T-helper 1 cell treated with Interleukin-12 subunit alpha and Interleukin-12 subunit beta and Interleukin-4 antibody, amounts not matched to agents 30 μg/mL and 1 μg/mL, for 36 hours (primary cell): ENCODE measurements around the gene AGFG2.
"Not testable (repeated sequence)": the region's sequence is repeated elsewhere in the genome, so short reads cannot be mapped to it uniquely, and the experiment has no call there.

Experiments
- H3K27ac Mint-ChIP-seq: one replicate; pipeline ENCODE4 v1.8.0; 2021; ENCODE audit warnings: mild to moderate bottlenecking, mixed read lengths
- H3K27me3 Mint-ChIP-seq: one replicate; pipeline ENCODE4 v1.8.0; 2021; ENCODE audit warnings: low read depth, mixed read lengths
- H3K36me3 Mint-ChIP-seq: one replicate; pipeline ENCODE4 v1.8.0; 2021; ENCODE audit warnings: low read depth, mixed read lengths
- H3K4me1 Mint-ChIP-seq: one replicate; pipeline ENCODE4 v1.8.0; 2021; ENCODE audit warnings: low read depth, mixed read lengths
- H3K4me3 Mint-ChIP-seq: one replicate; pipeline ENCODE4 v1.8.0; 2021; ENCODE audit warnings: mild to moderate bottlenecking, moderate library complexity, mixed read lengths
- H3K9me3 Mint-ChIP-seq: one replicate; pipeline ENCODE4 v1.8.0; 2021; ENCODE audit warnings: mixed read lengths

Gene AGFG2

GRCh38 chr7:100556541-100556940 lies 17.5 kb downstream of the AGFG2 start:
- Mint-ChIP-seq H3K27ac (no peak overlapping the region), H3K27me3 (no peaks in the 10 kb centered on the region), H3K36me3 (peaks cover 24% of the 10 kb centered on the region)

GRCh38 chr7:100559127-100559526 lies 20.1 kb downstream of the AGFG2 start:
- H3K4me1 Mint-ChIP-seq, result peaks cover 8% of the 10 kb centered on the region
- H3K27ac Mint-ChIP-seq, result no peak overlapping the region

More at GRCh38 chr7:100556541-100556940, 17.5 kb downstream of the AGFG2 start:
- Mint-ChIP-seq H3K9me3 (no peaks in the 10 kb centered on the region), H3K4me3 (no peak overlapping the region), H3K4me1 (peaks cover 10% of the 10 kb centered on the region)

GRCh38 chr7:100561491-100562194 lies 22.6 kb downstream of the AGFG2 start:
- peaks cover 4% of the 10 kb centered on the region for H3K4me1 Mint-ChIP-seq
- no peak overlapping the region for H3K4me3 Mint-ChIP-seq
- peaks cover 14% of the 10 kb centered on the region for H3K36me3 Mint-ChIP-seq
- H3K9me3 Mint-ChIP-seq, result no peaks in the 10 kb centered on the region
- H3K27me3 Mint-ChIP-seq, result no peaks in the 10 kb centered on the region
- H3K27ac Mint-ChIP-seq, result no peak overlapping the region

More at GRCh38 chr7:100559127-100559526, 20.1 kb downstream of the AGFG2 start:
- Mint-ChIP-seq H3K36me3 (peaks cover 20% of the 10 kb centered on the region), H3K4me3 (no peak overlapping the region), H3K27me3 (no peaks in the 10 kb centered on the region), H3K9me3 (no peaks in the 10 kb centered on the region)

DNA sequence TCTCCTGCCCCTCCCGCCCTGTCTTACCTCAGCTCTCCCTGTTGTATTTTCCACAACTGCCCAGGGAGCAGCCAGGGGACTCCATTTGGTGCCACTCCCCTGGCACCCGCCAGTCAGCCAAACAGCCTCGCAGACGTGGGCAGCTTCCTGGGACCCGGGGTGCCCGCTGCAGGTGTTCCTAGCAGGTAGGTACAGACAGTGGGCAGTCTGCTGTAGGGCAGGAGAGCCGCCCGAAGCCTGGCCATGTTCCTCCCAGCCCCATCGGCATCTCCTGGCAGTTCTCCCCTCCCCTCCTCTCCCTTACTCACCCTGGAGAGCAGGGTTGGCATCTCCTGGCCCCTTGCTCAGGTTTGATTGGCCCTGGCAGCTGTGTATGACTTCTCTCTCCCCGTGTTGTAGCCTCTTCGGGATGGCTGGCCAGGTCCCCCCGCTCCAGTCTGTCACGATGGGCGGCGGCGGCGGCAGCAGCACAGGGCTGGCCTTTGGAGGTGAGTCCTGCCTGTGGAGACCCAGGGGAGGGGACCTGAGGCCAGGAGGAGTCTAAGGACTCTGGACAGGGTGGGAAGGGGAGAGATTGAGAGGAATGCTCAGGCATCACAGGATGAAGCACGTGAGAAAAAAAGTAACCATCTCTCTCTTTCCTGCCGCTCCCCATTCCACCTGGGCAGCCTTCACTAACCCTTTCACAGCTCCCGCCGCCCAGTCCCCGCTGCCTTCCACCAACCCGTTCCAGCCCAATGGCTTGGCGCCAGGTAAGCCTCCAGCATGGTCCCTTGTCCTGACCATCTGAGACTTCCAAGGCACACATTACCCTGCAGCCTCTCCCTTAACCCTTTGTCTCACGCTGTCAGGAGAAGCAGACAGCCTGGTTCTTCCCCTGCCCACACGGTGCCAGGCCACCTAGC lies 23.4 kb downstream of the AGFG2 start:
- H3K27me3 Mint-ChIP-seq, result no peaks in the 10 kb centered on the region
- no peak overlapping the region for H3K27ac Mint-ChIP-seq

GRCh38 chr7:100563100-100563564 lies 24.1 kb downstream of the AGFG2 start:
- peaks cover 6% of the 10 kb centered on the region for H3K4me1 Mint-ChIP-seq
- H3K4me3 Mint-ChIP-seq, result no peak overlapping the region
- H3K9me3 Mint-ChIP-seq, result no peaks in the 10 kb centered on the region
- H3K27ac Mint-ChIP-seq, result no peak overlapping the region
- peaks cover 9% of the 10 kb centered on the region for H3K36me3 Mint-ChIP-seq
- H3K27me3 Mint-ChIP-seq, result no peaks in the 10 kb centered on the region

More for the DNA sequence above, 23.4 kb downstream of the AGFG2 start:
- peaks cover 11% of the 10 kb centered on the region for H3K36me3 Mint-ChIP-seq
- no peaks in the 10 kb centered on the region for H3K9me3 Mint-ChIP-seq
- no peak overlapping the region for H3K4me3 Mint-ChIP-seq
- peaks cover 4% of the 10 kb centered on the region for H3K4me1 Mint-ChIP-seq

DNA sequence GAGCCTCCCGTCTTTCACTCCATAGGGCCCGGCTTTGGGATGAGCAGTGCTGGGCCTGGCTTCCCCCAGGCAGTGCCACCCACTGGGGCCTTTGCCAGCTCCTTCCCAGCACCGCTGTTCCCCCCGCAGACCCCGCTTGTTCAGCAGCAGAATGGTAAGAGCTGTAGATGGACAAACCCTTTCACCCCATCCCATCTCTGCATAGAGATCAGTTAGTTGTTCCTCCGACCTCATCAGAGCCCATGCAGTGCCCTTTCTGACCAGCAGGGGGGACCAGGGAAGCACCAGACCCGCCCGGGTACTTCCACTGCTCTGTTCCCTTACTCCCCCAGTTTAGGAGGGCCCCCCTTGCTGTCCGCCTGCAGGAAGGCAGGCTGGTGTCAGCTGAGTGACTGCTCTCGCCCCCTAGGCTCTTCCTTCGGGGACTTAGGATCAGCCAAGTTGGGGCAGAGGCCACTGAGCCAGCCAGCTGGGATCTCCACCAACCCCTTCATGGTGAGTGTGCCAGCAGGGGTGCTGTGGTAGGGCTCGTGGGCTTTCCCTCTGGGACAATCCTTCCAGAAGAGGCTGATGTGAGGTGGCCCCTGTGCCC lies 24.9 kb downstream of the AGFG2 start:
- peaks cover 10% of the 10 kb centered on the region for H3K4me1 Mint-ChIP-seq
- peaks cover 9% of the 10 kb centered on the region for H3K36me3 Mint-ChIP-seq
- H3K9me3 Mint-ChIP-seq, result no peaks in the 10 kb centered on the region
- no peak overlapping the region for H3K27ac Mint-ChIP-seq
- no peaks in the 10 kb centered on the region for H3K27me3 Mint-ChIP-seq
- H3K4me3 Mint-ChIP-seq, result no peak overlapping the region

DNA sequence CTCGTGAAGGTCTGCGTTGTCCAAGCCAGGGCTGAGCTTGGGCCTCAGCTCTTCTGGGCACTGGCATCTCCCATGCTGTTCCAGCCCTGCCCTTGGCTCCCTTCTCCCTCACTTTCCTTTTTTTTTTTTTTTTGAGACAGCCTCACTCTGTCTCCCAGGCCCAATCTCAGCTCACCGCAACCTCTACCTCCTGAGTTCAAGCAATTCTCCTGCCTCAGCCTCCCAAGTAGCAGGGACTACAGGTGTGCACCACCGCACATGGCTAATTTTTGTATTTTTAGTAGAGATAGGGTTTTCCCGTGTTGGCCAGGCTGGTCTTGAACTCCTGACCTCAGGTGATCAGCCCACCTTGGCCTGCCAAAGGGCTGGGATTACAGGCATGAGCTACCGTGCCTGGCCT lies 25.4 kb downstream of the AGFG2 start:
- H3K27ac Mint-ChIP-seq, result peak overlapping the region; percentile 52
- H3K27me3 Mint-ChIP-seq, H3K36me3 Mint-ChIP-seq, H3K4me3 Mint-ChIP-seq, H3K9me3 Mint-ChIP-seq: not testable (repeated sequence)
- peaks cover 13% of the 10 kb centered on the region for H3K4me1 Mint-ChIP-seq

- H3K27me3 Mint-ChIP-seq, result no peaks in the 10 kb centered on the region
- H3K4me1 Mint-ChIP-seq, result peaks cover 14% of the 10 kb centered on the region
- no peak overlapping the region for H3K4me3 Mint-ChIP-seq
- no peak overlapping the region for H3K27ac Mint-ChIP-seq
- peaks cover 8% of the 10 kb centered on the region for H3K36me3 Mint-ChIP-seq
- H3K9me3 Mint-ChIP-seq, result no peaks in the 10 kb centered on the region
These were observed 26.1 kb downstream of the AGFG2 start for GRCh38 chr7:100565133-100565571.

- Mint-ChIP-seq H3K9me3 (no peaks in the 10 kb centered on the region), H3K27me3 (no peaks in the 10 kb centered on the region), H3K36me3 (peaks cover 8% of the 10 kb centered on the region), H3K4me3 (no peak overlapping the region), H3K27ac (no peak overlapping the region), H3K4me1 (peaks cover 14% of the 10 kb centered on the region)
These were observed 27.1 kb downstream of the AGFG2 start for GRCh38 chr7:100566018-100566531.

DNA sequence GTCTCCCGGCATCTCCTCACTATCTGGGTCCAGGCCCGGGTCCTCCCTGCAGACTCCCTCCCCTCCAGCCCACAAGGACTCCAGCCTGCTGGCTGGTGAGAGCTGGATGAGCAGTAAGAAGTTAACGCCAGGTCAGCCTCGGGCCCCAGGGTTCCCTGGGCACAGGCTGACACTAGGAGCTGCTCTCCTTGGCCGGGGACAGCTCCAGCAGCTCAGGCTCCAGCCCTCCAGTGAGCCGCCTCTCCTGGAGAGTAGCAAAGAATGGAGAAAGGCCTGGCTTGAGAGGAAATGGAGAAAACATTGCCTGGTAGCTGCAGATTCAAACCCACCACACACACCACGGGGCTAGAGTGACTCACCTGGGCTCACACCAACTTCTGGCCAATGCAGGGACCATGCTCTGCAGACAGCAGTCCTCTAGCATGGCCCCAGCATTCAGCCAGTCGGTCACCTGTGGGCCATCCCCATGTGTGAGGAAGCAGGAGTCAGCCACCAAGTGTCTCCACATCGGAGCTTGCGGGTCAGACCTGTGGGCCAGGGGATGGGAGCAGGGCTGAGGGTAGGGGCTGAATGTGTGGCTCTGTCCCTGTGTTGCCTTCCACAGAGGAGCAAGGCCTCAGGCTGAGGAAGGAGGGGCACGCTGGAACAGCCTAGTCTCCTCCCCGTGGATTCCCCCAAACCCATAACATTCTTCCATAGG lies 28.2 kb downstream of the AGFG2 start:
- peaks cover 14% of the 10 kb centered on the region for H3K36me3 Mint-ChIP-seq
- H3K27me3 Mint-ChIP-seq, result no peaks in the 10 kb centered on the region
- H3K4me1 Mint-ChIP-seq, result peaks cover 17% of the 10 kb centered on the region
- no peak overlapping the region for H3K4me3 Mint-ChIP-seq
- no peaks in the 10 kb centered on the region for H3K9me3 Mint-ChIP-seq
- H3K27ac Mint-ChIP-seq, result no peak overlapping the region

DNA sequence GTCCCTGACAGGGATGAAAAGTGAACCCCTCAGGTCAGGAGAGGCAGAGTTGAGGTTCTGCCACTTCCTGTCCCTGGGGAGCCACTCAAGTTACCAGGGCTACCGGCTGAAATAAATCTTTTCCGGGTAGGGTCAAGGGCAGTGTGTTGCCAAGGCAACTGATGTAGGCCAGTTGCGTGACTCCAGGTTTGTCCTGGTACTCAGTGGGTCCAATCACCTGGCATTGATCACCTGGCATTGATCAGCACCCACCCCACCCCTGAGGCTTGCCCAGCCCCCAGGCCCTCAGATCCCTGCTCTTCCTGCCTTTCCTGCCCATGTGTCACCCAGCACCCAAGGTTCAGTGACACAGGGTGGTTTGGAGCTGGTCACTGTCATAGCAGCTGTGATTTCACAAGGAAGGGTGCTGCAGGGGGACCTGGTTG lies 28.8 kb downstream of the AGFG2 start:
- Mint-ChIP-seq H3K36me3 (peaks cover 15% of the 10 kb centered on the region), H3K4me3 (no peak overlapping the region), H3K27ac (no peak overlapping the region), H3K9me3 (no peaks in the 10 kb centered on the region), H3K4me1 (peaks cover 17% of the 10 kb centered on the region), H3K27me3 (no peaks in the 10 kb centered on the region)

GRCh38 chr7:100568176-100568895 lies 29.3 kb downstream of the AGFG2 start:
- Mint-ChIP-seq H3K27me3 (no peaks in the 10 kb centered on the region), H3K27ac (no peak overlapping the region), H3K4me3 (no peak overlapping the region), H3K4me1 (peaks cover 17% of the 10 kb centered on the region), H3K36me3 (peaks cover 15% of the 10 kb centered on the region), H3K9me3 (no peaks in the 10 kb centered on the region)
